GM23338 (cell line): ENCODE data around the gene TTC39A. TPM values are rescaled to one million over a fixed set of nuclear protein-coding genes. Genes with fewer than 3 reads are reported as not detected.

ENCODE experiments used
- ATAC-seq: fragments of 200-7000 bp; cut with Tn5 transposase; 3 replicates; pipeline ENCODE4 v1.9.1; 2020
- DNase-seq: peaks from one replicate; pipeline ENCODE4 v3.0.0-alpha.2; 2015; ENCODE audit warnings: low spot score
- H2AFZ ChIP-seq: fragments of 200-600 bp; sonication (generic); 2 replicates; pipeline ENCODE4 v1.8.0; 2016; ENCODE audit warnings: antibody characterized with exemption, mild to moderate bottlenecking, moderate library complexity
- H3F3A ChIP-seq: fragments of 200-600 bp; sonication (generic); replicated peaks from 2 replicates; pipeline ENCODE4 v1.8.0; 2017; ENCODE audit warnings: antibody characterized with exemption, mixed run types, low read depth
- H3K27ac ChIP-seq: fragments of 200-600 bp; sonication (generic); 2 replicates; pipeline ENCODE4 v1.6.1; 2016; ENCODE audit warnings: low read depth
- H3K27me3 ChIP-seq: fragments of 200-600 bp; sonication (generic); 2 replicates; pipeline ENCODE4 v1.8.0; 2016; ENCODE audit warnings: mild to moderate bottlenecking, mixed run types, moderate library complexity; ENCODE audit not compliant: insufficient read depth
- H3K36me3 ChIP-seq: fragments of 200-600 bp; sonication (generic); 2 replicates; pipeline ENCODE4 v1.8.0; 2016; ENCODE audit warnings: mild to moderate bottlenecking; ENCODE audit not compliant: insufficient read depth
- H3K4me1 ChIP-seq: fragments of 200-600 bp; sonication (generic); 2 replicates; pipeline ENCODE4 v1.8.0; 2016; ENCODE audit warnings: mild to moderate bottlenecking, moderate library complexity; ENCODE audit not compliant: insufficient read depth
- H3K4me2 ChIP-seq: fragments of 200-600 bp; sonication (generic); 2 replicates; pipeline ENCODE4 v1.7.1; 2017; ENCODE audit warnings: mixed run types
- H3K4me3 ChIP-seq: fragments of 200-600 bp; sonication (generic); 2 replicates; pipeline ENCODE4 v1.6.1; 2016; ENCODE audit warnings: mixed run types
- H3K79me2 ChIP-seq: fragments of 200-600 bp; sonication (generic); replicated peaks from 2 replicates; pipeline ENCODE4 v1.8.0; 2017; ENCODE audit warnings: mild to moderate bottlenecking; ENCODE audit not compliant: insufficient read depth
- H3K9me2 ChIP-seq: fragments of 200-600 bp; sonication (generic); 2 replicates; pipeline ENCODE4 v1.8.0; 2017; ENCODE audit not compliant: insufficient read depth
- H4K20me1 ChIP-seq: fragments of 200-600 bp; sonication (generic); replicated peaks from 2 replicates; pipeline ENCODE4 v1.8.0; 2017; ENCODE audit warnings: mild to moderate bottlenecking; ENCODE audit not compliant: insufficient read depth
- H3K27ac Mint-ChIP-seq: 2 replicates; pipeline ENCODE4 v1.8.0; 2020; ENCODE audit warnings: inconsistent platforms, mild to moderate bottlenecking, moderate library complexity, mixed read lengths
- H3K27me3 Mint-ChIP-seq: 3 replicates; pipeline ENCODE4 v1.8.0; 2022; ENCODE audit warnings: low read depth, mild to moderate bottlenecking, moderate library complexity, mixed read lengths, inconsistent platforms; ENCODE audit not compliant: insufficient read depth, poor library complexity
- H3K36me3 Mint-ChIP-seq: 3 replicates; pipeline ENCODE4 v1.8.0; 2021; ENCODE audit warnings: low read depth, mild to moderate bottlenecking, inconsistent platforms, moderate library complexity, mixed read lengths
- H3K4me1 Mint-ChIP-seq: 3 replicates; pipeline ENCODE4 v1.8.0; 2020; ENCODE audit warnings: mild to moderate bottlenecking, inconsistent platforms, mixed read lengths
- H3K4me3 Mint-ChIP-seq: 3 replicates; pipeline ENCODE4 v1.8.0; 2021; ENCODE audit warnings: moderate library complexity, mild to moderate bottlenecking, inconsistent platforms, mixed read lengths
- H3K9me3 Mint-ChIP-seq: 3 replicates; pipeline ENCODE4 v1.8.0; 2020; ENCODE audit warnings: moderate library complexity, mild to moderate bottlenecking, inconsistent platforms, mixed read lengths
- CTCF ChIP-seq, 2 experiments: fragments of 200-600 bp in 1 of 2; sonication (generic) in 1 of 2; conservative IDR thresholded peaks; 2 replicates each; pipeline versions ENCODE4 v1.5.1 to v1.6.1; 2016 to 2017; ENCODE audit warnings: antibody characterized with exemption in 2 of 2, low read depth in 2 of 2, mild to moderate bottlenecking in 2 of 2, moderate library complexity in 1 of 2
- EZH2 ChIP-seq: fragments of 200-600 bp; sonication (generic); IDR thresholded peaks from one replicate; pipeline ENCODE4 v1.8.0; 2017; ENCODE audit warnings: antibody characterized with exemption, mild to moderate bottlenecking, low read depth; ENCODE audit not compliant: unreplicated experiment
- NANOG ChIP-seq: IDR thresholded peaks from 2 replicates; pipeline ENCODE4 v1.6.1; 2016; ENCODE audit warnings: antibody characterized with exemption, borderline replicate concordance
- STAT1 ChIP-seq: IDR thresholded peaks from one replicate; pipeline ENCODE4 v1.6.1; 2016; ENCODE audit warnings: antibody characterized with exemption; ENCODE audit not compliant: unreplicated experiment
- ZNF114 ChIP-seq: fragments of 250-450 bp; sonication (Bioruptor Pico); IDR thresholded peaks from 2 replicates; pipeline ENCODE4 v1.5.0; 2020; ENCODE audit warnings: mild to moderate bottlenecking, moderate library complexity
- polyA plus RNA-seq: library from polyadenylated mRNA; unstranded; fragments of >200 nt; fragmentation: Nextera tagmentation; extraction: Ambion mirVana; gene quantifications from 2 replicates; pipeline ENCODE4 v1.2.1, GENCODE V29; 2016
- total RNA-seq: library from RNA; depleted of rRNA; stranded (reverse); fragments of >200 nt; shearing (Covaris generic); gene quantifications from 2 replicates; pipeline ENCODE4 v1.2.3, GENCODE V29; 2014
- TF ChIP-seq, protein P1 (sequence below): fragments of 250-450 bp; sonication (Bioruptor Pico); IDR thresholded peaks from 2 replicates; pipeline ENCODE4 v1.5.0; 2020; ENCODE audit warnings: mild to moderate bottlenecking, moderate library complexity

The TTC39A gene
- total and polyA plus RNA-seq, 2 experiments from 2014 or later: 2.3 to 7.1 TPM

DNA sequence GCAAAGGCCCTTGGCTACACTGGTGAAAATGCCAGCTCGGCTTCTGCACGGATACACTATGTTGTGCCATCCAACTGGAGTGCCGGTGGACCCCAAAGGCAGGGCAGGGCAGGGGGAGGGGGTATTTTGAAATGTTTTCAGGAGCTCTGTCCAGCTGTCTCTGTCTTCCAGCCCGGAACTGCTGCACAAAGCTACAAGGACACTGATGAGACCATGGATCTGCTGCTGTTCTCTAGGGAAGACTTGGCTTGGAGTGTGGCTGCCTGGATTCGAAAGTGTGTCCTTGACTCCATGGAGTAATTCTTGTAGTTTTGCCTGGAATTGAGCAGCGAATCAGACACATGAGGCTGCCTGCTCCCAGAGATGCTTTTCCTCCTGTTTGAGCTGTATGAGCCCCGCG is 42.4 kb downstream of the TTC39A start:
- H3K4me2 ChIP-seq: no peak overlapping the region
- H3K4me1 ChIP-seq: 0 out of 2 replicates have a peak, but pooled peaks cover 3% of the 10 kb centered on the region
- H3K27me3 Mint-ChIP-seq: peaks cover 8% of the 10 kb centered on the region
- H3K79me2 ChIP-seq: no peaks in the 10 kb centered on the region
- no peak overlapping the region for H3K4me3 ChIP-seq
- ATAC-seq (no peak; the same call in 2 of the 3 replicates), DNase-seq (no peak)
- H3K4me3 Mint-ChIP-seq: no peak overlapping the region
- no peak overlapping the region for H3K27ac ChIP-seq
- no peaks in the 10 kb centered on the region for H3K36me3 ChIP-seq
- TF ChIP-seq EZH2: no peak
- TF ChIP-seq STAT1: no peak
- H3K4me1 Mint-ChIP-seq: peaks cover 5% of the 10 kb centered on the region; the same call in 2 of the 3 replicates
- H2AFZ ChIP-seq: no peak overlapping the region
- no peak overlapping the region for H3K27ac Mint-ChIP-seq
- no peaks in the 10 kb centered on the region for H3K9me3 Mint-ChIP-seq
- H4K20me1 ChIP-seq: no peaks in the 10 kb centered on the region; the same call in 1 of the 2 replicates
- no peaks in the 10 kb centered on the region for H3K27me3 ChIP-seq
- H3F3A ChIP-seq: no peaks in the 10 kb centered on the region; the same call in 1 of the 2 replicates
- no peaks in the 10 kb centered on the region for H3K36me3 Mint-ChIP-seq
- no peaks in the 10 kb centered on the region for H3K9me2 ChIP-seq

GRCh38 chr1:51285055-51285454 is 45.3 kb downstream of the TTC39A start:
- no peaks in the 10 kb centered on the region; the same call in 1 of the 2 replicates for H4K20me1 ChIP-seq
- no peaks in the 10 kb centered on the region for H3K36me3 ChIP-seq
- peaks cover 5% of the 10 kb centered on the region; the same call in 2 of the 3 replicates for H3K4me1 Mint-ChIP-seq
- no peaks in the 10 kb centered on the region; the same call in 1 of the 2 replicates for H3F3A ChIP-seq
- H3K9me2 ChIP-seq: no peaks in the 10 kb centered on the region
- ATAC-seq: no peak
- H3K27ac ChIP-seq: no peak overlapping the region
- H3K4me3 Mint-ChIP-seq: no peak overlapping the region
- H3K27me3 Mint-ChIP-seq: peaks cover 6% of the 10 kb centered on the region
- no peaks in the 10 kb centered on the region for H3K79me2 ChIP-seq
- H3K27ac Mint-ChIP-seq: no peak overlapping the region
- no peak overlapping the region for H2AFZ ChIP-seq
- no peak overlapping the region for H3K4me3 ChIP-seq
- H3K36me3 Mint-ChIP-seq: no peaks in the 10 kb centered on the region
- H3K4me2 ChIP-seq: no peak overlapping the region
- TF ChIP-seq ZNF114 (CRISPR knock-in tag) (no peak), EZH2 (no peak), CTCF (conservative IDR thresholded peaks at IDR 0.05; ENCODE audit: low read depth in 2 of 2) (no peak)
- H3K9me3 Mint-ChIP-seq: no peaks in the 10 kb centered on the region
- no peak for DNase-seq
- H3K4me1 ChIP-seq: 0 out of 2 replicates have a peak, but pooled peaks cover 3% of the 10 kb centered on the region
- H3K27me3 ChIP-seq: no peaks in the 10 kb centered on the region

DNA sequence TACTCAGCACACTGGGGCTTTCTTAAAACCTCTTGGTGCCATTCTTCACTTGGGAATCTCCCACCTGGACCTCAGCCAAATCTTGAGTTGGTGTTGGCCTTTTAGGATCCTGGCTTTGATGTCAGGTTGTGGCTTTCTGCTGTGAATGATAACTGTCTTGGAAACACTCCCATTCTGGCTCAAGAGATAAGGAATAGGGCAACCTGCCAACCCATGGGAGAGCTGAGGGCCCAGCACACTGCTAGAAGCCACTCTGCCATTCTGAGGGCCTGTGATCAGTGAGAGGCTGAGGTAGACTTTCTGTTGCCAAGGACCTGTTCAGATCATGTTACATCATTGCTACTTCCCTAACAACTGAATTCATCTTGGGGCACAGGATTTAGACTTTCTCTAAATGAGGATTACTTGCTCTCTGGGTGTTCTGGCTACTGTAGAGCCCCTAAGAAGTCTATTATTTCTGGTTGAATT is 45.8 kb downstream of the TTC39A start:
- H3K4me3 ChIP-seq: no peak overlapping the region
- H3K4me1 ChIP-seq: 0 out of 2 replicates have a peak, but pooled peaks cover 3% of the 10 kb centered on the region
- H3F3A ChIP-seq: no peaks in the 10 kb centered on the region; the same call in 1 of the 2 replicates
- H3K9me2 ChIP-seq: no peaks in the 10 kb centered on the region
- ATAC-seq (no peak; the same call in 2 of the 3 replicates), DNase-seq (no peak)
- H3K4me1 Mint-ChIP-seq: peaks cover 5% of the 10 kb centered on the region; the same call in 2 of the 3 replicates
- no peaks in the 10 kb centered on the region; the same call in 1 of the 2 replicates for H4K20me1 ChIP-seq
- H3K27ac ChIP-seq: no peak overlapping the region
- H3K9me3 Mint-ChIP-seq: no peaks in the 10 kb centered on the region
- H3K36me3 Mint-ChIP-seq: no peaks in the 10 kb centered on the region
- H3K36me3 ChIP-seq: no peaks in the 10 kb centered on the region
- no peaks in the 10 kb centered on the region for H3K79me2 ChIP-seq
- no peak overlapping the region for H3K4me3 Mint-ChIP-seq
- H3K27me3 Mint-ChIP-seq: peaks cover 6% of the 10 kb centered on the region
- no peak overlapping the region for H2AFZ ChIP-seq
- H3K27me3 ChIP-seq: no peaks in the 10 kb centered on the region
- no peak overlapping the region for H3K27ac Mint-ChIP-seq
- H3K4me2 ChIP-seq: no peak overlapping the region
- TF ChIP-seq, protein P1, sequence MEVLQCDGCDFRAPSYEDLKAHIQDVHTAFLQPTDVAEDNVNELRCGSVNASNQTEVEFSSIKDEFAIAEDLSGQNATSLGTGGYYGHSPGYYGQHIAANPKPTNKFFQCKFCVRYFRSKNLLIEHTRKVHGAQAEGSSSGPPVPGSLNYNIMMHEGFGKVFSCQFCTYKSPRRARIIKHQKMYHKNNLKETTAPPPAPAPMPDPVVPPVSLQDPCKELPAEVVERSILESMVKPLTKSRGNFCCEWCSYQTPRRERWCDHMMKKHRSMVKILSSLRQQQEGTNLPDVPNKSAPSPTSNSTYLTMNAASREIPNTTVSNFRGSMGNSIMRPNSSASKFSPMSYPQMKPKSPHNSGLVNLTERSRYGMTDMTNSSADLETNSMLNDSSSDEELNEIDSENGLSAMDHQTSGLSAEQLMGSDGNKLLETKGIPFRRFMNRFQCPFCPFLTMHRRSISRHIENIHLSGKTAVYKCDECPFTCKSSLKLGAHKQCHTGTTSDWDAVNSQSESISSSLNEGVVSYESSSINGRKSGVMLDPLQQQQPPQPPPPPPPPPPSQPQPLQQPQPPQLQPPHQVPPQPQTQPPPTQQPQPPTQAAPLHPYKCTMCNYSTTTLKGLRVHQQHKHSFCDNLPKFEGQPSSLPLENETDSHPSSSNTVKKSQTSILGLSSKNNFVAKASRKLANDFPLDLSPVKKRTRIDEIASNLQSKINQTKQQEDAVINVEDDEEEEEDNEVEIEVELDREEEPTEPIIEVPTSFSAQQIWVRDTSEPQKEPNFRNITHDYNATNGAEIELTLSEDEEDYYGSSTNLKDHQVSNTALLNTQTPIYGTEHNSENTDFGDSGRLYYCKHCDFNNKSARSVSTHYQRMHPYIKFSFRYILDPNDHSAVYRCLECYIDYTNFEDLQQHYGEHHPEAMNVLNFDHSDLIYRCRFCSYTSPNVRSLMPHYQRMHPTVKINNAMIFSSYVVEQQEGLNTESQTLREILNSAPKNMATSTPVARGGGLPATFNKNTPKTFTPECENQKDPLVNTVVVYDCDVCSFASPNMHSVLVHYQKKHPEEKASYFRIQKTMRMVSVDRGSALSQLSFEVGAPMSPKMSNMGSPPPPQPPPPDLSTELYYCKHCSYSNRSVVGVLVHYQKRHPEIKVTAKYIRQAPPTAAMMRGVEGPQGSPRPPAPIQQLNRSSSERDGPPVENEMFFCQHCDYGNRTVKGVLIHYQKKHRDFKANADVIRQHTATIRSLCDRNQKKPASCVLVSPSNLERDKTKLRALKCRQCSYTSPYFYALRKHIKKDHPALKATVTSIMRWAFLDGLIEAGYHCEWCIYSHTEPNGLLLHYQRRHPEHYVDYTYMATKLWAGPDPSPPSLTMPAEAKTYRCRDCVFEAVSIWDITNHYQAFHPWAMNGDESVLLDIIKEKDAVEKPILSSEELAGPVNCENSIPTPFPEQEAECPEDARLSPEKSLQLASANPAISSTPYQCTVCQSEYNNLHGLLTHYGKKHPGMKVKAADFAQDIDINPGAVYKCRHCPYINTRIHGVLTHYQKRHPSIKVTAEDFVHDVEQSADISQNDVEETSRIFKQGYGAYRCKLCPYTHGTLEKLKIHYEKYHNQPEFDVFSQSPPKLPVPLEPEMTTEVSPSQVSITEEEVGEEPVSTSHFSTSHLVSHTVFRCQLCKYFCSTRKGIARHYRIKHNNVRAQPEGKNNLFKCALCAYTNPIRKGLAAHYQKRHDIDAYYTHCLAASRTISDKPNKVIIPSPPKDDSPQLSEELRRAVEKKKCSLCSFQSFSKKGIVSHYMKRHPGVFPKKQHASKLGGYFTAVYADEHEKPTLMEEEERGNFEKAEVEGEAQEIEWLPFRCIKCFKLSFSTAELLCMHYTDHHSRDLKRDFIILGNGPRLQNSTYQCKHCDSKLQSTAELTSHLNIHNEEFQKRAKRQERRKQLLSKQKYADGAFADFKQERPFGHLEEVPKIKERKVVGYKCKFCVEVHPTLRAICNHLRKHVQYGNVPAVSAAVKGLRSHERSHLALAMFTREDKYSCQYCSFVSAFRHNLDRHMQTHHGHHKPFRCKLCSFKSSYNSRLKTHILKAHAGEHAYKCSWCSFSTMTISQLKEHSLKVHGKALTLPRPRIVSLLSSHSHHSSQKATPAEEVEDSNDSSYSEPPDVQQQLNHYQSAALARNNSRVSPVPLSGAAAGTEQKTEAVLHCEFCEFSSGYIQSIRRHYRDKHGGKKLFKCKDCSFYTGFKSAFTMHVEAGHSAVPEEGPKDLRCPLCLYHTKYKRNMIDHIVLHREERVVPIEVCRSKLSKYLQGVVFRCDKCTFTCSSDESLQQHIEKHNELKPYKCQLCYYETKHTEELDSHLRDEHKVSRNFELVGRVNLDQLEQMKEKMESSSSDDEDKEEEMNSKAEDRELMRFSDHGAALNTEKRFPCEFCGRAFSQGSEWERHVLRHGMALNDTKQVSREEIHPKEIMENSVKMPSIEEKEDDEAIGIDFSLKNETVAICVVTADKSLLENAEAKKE (CRISPR knock-in tag): no peak
- no peak for TF ChIP-seq STAT1
- no peak for TF ChIP-seq NANOG
